HEK293 (cell line): ENCODE measurements around the gene ZRANB1.

Experiments used
- CTCF ChIA-PET: fragments of 350-600 bp; formaldehyde crosslinking; extraction: SDS; loops from one replicate; lab custom pipeline; 2021; ENCODE audit warnings: antibody characterized with exemption; lab: Yijun Ruan, JAX
- POLR2A ChIA-PET: fragments of 300-600 bp; formaldehyde crosslinking; extraction: SDS; loops from one replicate; lab custom pipeline; 2020; ENCODE audit warnings: antibody characterized with exemption, inconsistent platforms; lab: Yijun Ruan, JAX
- H3K27ac ChIP-seq: fragments of 200-500 bp; sonication (Bioruptor generic); 2 replicates; pipeline ENCODE4 v1.5.1; 2014; ENCODE audit warnings: low read depth, low read length, control low read depth, inconsistent platforms; ENCODE audit errors: extremely low read depth
- H3K36me3 ChIP-seq, 2 experiments: fragments of 200-500 bp in 1 of 2; sonication (Bioruptor generic) in 1 of 2; 1 replicate in 1 of 2; 2 replicates in 1 of 2; pipeline ENCODE4 v1.5.1; 2014 to 2017; ENCODE audit warnings: inconsistent platforms in 2 of 2, low read length in 2 of 2; ENCODE audit not compliant: control insufficient read depth in 2 of 2, insufficient read depth in 1 of 2
- H3K4me1 ChIP-seq: fragments of 200-500 bp; sonication (Bioruptor generic); 2 replicates; pipeline ENCODE4 v1.5.1; 2014; ENCODE audit warnings: mild to moderate bottlenecking, low read length, inconsistent platforms; ENCODE audit not compliant: control insufficient read depth, insufficient read depth
- H3K4me3 ChIP-seq: 2 replicates; pipeline ENCODE4 v1.5.1; 2011; ENCODE audit warnings: low read depth, mild to moderate bottlenecking, control low read depth, low read length, moderate library complexity
- H3K9me3 ChIP-seq: fragments of 200-500 bp; sonication (Bioruptor generic); 2 replicates; pipeline ENCODE4 v1.5.1; 2014; ENCODE audit warnings: low read depth, low read length, inconsistent platforms; ENCODE audit not compliant: control insufficient read depth, insufficient read depth
- WT1 ChIP-seq: fragments of 450-650 bp; formaldehyde crosslinking; IDR thresholded peaks from 2 replicates; pipeline ENCODE4 v1.5.1; 2016; ENCODE audit warnings: missing biosample characterization, missing genetic modification characterization
- ZNF132 ChIP-seq: fragments of 450-650 bp; formaldehyde crosslinking; IDR thresholded peaks from 2 replicates; pipeline ENCODE4 v1.5.1; 2017; ENCODE audit warnings: missing biosample characterization, missing genetic modification characterization, borderline replicate concordance
- ZNF146 ChIP-seq: fragments of 450-650 bp; formaldehyde crosslinking; IDR thresholded peaks from 2 replicates; pipeline ENCODE4 v1.5.1; 2016; ENCODE audit warnings: missing biosample characterization, missing genetic modification characterization
- ZNF174 ChIP-seq: fragments of 450-650 bp; formaldehyde crosslinking; IDR thresholded peaks from 2 replicates; pipeline ENCODE4 v1.5.0; 2017; ENCODE audit warnings: missing biosample characterization, mild to moderate bottlenecking, missing genetic modification characterization
- ZNF239 ChIP-seq: fragments of 450-650 bp; formaldehyde crosslinking; IDR thresholded peaks from 2 replicates; pipeline ENCODE4 v1.5.1; 2016; ENCODE audit warnings: missing biosample characterization, missing genetic modification characterization
- ZNF350 ChIP-seq: fragments of 450-650 bp; formaldehyde crosslinking; IDR thresholded peaks from 2 replicates; pipeline ENCODE4 v1.5.0; 2017; ENCODE audit warnings: missing biosample characterization, mild to moderate bottlenecking, missing genetic modification characterization
- ZNF37A ChIP-seq: fragments of 450-650 bp; IDR thresholded peaks from 2 replicates; pipeline ENCODE4 v1.5.1; 2018; ENCODE audit warnings: missing biosample characterization, missing genetic modification characterization
- ZNF530 ChIP-seq: fragments of 450-650 bp; formaldehyde crosslinking; IDR thresholded peaks from 2 replicates; pipeline ENCODE4 v1.5.1; 2016; ENCODE audit warnings: low read depth, missing biosample characterization, missing genetic modification characterization
- ZNF560 ChIP-seq: fragments of 450-650 bp; formaldehyde crosslinking; IDR thresholded peaks from 2 replicates; pipeline ENCODE4 v1.5.1; 2017; ENCODE audit warnings: missing biosample characterization, missing genetic modification characterization, borderline replicate concordance
- ZNF600 ChIP-seq: fragments of 450-650 bp; formaldehyde crosslinking; IDR thresholded peaks from 2 replicates; pipeline ENCODE4 v1.5.1; 2016; ENCODE audit warnings: missing biosample characterization, missing genetic modification characterization
- ZNF621 ChIP-seq: fragments of 450-650 bp; formaldehyde crosslinking; IDR thresholded peaks from 2 replicates; pipeline ENCODE4 v1.5.1; 2017; ENCODE audit warnings: missing biosample characterization, missing genetic modification characterization
- ZNF654 ChIP-seq: fragments of 450-650 bp; formaldehyde crosslinking; IDR thresholded peaks from 2 replicates; pipeline ENCODE4 v1.5.1; 2016; ENCODE audit warnings: low read depth, missing biosample characterization, missing genetic modification characterization
- ZNF707 ChIP-seq: fragments of 450-650 bp; formaldehyde crosslinking; IDR thresholded peaks from 2 replicates; pipeline ENCODE4 v1.5.1; 2016; ENCODE audit warnings: missing biosample characterization, missing genetic modification characterization
- ZNF776 ChIP-seq: fragments of 450-650 bp; formaldehyde crosslinking; IDR thresholded peaks from 2 replicates; pipeline ENCODE4 v1.5.0; 2017; ENCODE audit warnings: missing biosample characterization, missing genetic modification characterization, borderline replicate concordance
- TF ChIP-seq, protein P1 (sequence below): fragments of 450-650 bp; formaldehyde crosslinking; IDR thresholded peaks from 2 replicates; pipeline ENCODE4 v1.5.1; 2016; ENCODE audit warnings: missing biosample characterization, missing genetic modification characterization
- TF ChIP-seq, protein P2 (sequence below): fragments of 450-650 bp; formaldehyde crosslinking; optimal IDR thresholded peaks from 2 replicates; pipeline ENCODE3; 2016; ENCODE audit warnings: missing biosample characterization, mild to moderate bottlenecking, missing genetic modification characterization
- TF ChIP-seq, protein P3 (sequence below): fragments of 450-650 bp; formaldehyde crosslinking; IDR thresholded peaks from 2 replicates; pipeline ENCODE4 v1.5.1; 2016; ENCODE audit warnings: missing biosample characterization, missing genetic modification characterization
- TF ChIP-seq, protein P4 (sequence below): fragments of 450-650 bp; formaldehyde crosslinking; IDR thresholded peaks from 2 replicates; pipeline ENCODE4 v1.5.1; 2016; ENCODE audit warnings: missing biosample characterization, missing genetic modification characterization
- TF ChIP-seq, protein P5 (sequence below): fragments of 450-650 bp; formaldehyde crosslinking; IDR thresholded peaks from 2 replicates; pipeline ENCODE4 v1.5.1; 2016; ENCODE audit warnings: missing biosample characterization, missing genetic modification characterization
- TF ChIP-seq, protein P6 (sequence below): fragments of 450-650 bp; formaldehyde crosslinking; IDR thresholded peaks from 2 replicates; pipeline ENCODE4 v1.5.1; 2017; ENCODE audit warnings: missing biosample characterization, missing genetic modification characterization

The ZRANB1 gene

DNA sequence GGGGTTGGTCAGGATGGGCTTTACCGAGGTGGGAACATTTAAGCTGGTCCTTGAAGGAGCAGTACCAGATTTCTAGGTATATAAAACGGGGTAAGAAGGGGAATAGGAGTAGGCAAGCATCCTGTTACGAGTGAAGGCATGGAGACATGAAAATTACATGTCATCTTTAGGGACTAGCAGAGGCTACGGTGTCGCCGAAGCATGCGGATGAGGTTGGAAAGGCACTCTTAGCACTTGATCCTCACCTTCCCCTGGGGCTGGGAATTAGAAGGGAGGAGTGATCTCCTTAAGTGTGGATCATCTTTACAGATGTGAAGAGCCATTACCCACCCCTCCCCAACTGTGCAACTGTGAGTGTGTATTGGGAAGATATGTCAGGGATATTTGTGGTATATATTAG is 13.8 kb upstream of the ZRANB1 start:
- ChIA-PET CTCF (no interaction called here), POLR2A (no interaction called here)
- Histone ChIP-seq H3K27ac (no peak overlapping the region), H3K36me3 (peaks cover 0 to 4% of the 10 kb centered on the region in 2 experiments; a peak in 2 of 3 replicates), H3K4me3 (no peak overlapping the region), H3K4me1 (peaks cover 3% of the 10 kb centered on the region; the same call in 1 of the 2 replicates), H3K9me3 (no peaks in the 10 kb centered on the region)
- TF ChIP-seq WT1 (tag by site-specific recombination) = 0 out of 2 replicates have a peak, but pooled peaks have one; percentile 14
- TF ChIP-seq ZNF600 = 0 out of 2 replicates have a peak, but pooled peaks have one; percentile 18
- TF ChIP-seq ZNF560 (tag by site-specific recombination) = no peak

DNA sequence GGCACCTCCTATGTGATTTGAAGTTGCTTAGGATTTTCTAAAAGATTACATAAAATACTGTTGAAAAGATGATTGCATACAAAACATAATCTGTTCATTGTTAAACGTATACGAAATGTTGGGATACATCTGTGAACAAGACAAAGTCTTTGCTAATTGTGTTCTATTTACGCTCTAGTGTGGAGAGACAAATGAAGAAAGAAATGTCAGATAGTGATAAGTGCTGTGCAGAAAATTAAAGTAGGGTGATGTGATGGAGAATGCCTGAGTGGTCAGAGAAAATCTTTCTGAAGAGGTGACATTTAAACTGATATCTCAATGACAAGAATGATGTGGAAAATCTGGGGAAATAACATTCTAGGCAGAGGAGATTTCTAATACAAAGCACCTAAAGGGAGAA is 13.4 kb upstream of the ZRANB1 start:
- no peak overlapping the region for H3K4me3 ChIP-seq
- ChIA-PET POLR2A (no interaction called here), CTCF (no interaction called here)
- peaks cover 0 to 4% of the 10 kb centered on the region in 2 experiments; a peak in 2 of 3 replicates for H3K36me3 ChIP-seq
- TF ChIP-seq ZNF776 (tag by site-specific recombination) = no peak
- TF ChIP-seq ZNF37A (tag by site-specific recombination) = no peak
- no peak for TF ChIP-seq ZNF530 (tag by site-specific recombination)
- no peak for TF ChIP-seq ZNF132 (tag by site-specific recombination)
- TF ChIP-seq, protein P1, sequence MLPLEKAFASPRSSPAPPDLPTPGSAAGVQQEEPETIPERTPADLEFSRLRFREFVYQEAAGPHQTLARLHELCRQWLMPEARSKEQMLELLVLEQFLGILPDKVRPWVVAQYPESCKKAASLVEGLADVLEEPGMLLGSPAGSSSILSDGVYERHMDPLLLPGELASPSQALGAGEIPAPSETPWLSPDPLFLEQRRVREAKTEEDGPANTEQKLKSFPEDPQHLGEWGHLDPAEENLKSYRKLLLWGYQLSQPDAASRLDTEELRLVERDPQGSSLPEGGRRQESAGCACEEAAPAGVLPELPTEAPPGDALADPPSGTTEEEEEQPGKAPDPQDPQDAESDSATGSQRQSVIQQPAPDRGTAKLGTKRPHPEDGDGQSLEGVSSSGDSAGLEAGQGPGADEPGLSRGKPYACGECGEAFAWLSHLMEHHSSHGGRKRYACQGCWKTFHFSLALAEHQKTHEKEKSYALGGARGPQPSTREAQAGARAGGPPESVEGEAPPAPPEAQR (tag by site-specific recombination) = no peak
- TF ChIP-seq ZNF654 (tag by site-specific recombination) = no peak
- TF ChIP-seq, protein P2, sequence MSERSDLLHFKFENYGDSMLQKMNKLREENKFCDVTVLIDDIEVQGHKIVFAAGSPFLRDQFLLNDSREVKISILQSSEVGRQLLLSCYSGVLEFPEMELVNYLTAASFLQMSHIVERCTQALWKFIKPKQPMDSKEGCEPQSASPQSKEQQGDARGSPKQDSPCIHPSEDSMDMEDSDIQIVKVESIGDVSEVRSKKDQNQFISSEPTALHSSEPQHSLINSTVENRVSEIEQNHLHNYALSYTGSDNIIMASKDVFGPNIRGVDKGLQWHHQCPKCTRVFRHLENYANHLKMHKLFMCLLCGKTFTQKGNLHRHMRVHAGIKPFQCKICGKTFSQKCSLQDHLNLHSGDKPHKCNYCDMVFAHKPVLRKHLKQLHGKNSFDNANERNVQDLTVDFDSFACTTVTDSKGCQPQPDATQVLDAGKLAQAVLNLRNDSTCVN = no peak
- TF ChIP-seq, protein P3, sequence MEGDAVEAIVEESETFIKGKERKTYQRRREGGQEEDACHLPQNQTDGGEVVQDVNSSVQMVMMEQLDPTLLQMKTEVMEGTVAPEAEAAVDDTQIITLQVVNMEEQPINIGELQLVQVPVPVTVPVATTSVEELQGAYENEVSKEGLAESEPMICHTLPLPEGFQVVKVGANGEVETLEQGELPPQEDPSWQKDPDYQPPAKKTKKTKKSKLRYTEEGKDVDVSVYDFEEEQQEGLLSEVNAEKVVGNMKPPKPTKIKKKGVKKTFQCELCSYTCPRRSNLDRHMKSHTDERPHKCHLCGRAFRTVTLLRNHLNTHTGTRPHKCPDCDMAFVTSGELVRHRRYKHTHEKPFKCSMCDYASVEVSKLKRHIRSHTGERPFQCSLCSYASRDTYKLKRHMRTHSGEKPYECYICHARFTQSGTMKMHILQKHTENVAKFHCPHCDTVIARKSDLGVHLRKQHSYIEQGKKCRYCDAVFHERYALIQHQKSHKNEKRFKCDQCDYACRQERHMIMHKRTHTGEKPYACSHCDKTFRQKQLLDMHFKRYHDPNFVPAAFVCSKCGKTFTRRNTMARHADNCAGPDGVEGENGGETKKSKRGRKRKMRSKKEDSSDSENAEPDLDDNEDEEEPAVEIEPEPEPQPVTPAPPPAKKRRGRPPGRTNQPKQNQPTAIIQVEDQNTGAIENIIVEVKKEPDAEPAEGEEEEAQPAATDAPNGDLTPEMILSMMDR (tag by site-specific recombination) = no peak
- TF ChIP-seq, protein P4, sequence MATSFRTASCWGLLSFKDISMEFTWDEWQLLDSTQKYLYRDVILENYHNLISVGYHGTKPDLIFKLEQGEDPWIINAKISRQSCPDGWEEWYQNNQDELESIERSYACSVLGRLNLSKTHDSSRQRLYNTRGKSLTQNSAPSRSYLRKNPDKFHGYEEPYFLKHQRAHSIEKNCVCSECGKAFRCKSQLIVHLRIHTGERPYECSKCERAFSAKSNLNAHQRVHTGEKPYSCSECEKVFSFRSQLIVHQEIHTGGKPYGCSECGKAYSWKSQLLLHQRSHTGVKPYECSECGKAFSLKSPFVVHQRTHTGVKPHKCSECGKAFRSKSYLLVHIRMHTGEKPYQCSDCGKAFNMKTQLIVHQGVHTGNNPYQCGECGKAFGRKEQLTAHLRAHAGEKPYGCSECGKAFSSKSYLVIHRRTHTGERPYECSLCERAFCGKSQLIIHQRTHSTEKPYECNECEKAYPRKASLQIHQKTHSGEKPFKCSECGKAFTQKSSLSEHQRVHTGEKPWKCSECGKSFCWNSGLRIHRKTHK = no peak
- TF ChIP-seq ZNF707 (tag by site-specific recombination) = no peak
- TF ChIP-seq ZNF146 (tag by site-specific recombination) = no peak
- TF ChIP-seq ZNF239 (tag by site-specific recombination) = no peak
- no peak for TF ChIP-seq ZNF350
- TF ChIP-seq ZNF174 (tag by site-specific recombination) = no peak
- no peak for TF ChIP-seq ZNF621 (tag by site-specific recombination)
- TF ChIP-seq, protein P5, sequence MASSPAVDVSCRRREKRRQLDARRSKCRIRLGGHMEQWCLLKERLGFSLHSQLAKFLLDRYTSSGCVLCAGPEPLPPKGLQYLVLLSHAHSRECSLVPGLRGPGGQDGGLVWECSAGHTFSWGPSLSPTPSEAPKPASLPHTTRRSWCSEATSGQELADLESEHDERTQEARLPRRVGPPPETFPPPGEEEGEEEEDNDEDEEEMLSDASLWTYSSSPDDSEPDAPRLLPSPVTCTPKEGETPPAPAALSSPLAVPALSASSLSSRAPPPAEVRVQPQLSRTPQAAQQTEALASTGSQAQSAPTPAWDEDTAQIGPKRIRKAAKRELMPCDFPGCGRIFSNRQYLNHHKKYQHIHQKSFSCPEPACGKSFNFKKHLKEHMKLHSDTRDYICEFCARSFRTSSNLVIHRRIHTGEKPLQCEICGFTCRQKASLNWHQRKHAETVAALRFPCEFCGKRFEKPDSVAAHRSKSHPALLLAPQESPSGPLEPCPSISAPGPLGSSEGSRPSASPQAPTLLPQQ (tag by site-specific recombination) = no peak
- TF ChIP-seq, protein P6, sequence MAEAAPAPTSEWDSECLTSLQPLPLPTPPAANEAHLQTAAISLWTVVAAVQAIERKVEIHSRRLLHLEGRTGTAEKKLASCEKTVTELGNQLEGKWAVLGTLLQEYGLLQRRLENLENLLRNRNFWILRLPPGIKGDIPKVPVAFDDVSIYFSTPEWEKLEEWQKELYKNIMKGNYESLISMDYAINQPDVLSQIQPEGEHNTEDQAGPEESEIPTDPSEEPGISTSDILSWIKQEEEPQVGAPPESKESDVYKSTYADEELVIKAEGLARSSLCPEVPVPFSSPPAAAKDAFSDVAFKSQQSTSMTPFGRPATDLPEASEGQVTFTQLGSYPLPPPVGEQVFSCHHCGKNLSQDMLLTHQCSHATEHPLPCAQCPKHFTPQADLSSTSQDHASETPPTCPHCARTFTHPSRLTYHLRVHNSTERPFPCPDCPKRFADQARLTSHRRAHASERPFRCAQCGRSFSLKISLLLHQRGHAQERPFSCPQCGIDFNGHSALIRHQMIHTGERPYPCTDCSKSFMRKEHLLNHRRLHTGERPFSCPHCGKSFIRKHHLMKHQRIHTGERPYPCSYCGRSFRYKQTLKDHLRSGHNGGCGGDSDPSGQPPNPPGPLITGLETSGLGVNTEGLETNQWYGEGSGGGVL = no peak
- H3K9me3 ChIP-seq = no peaks in the 10 kb centered on the region
- peaks cover 3% of the 10 kb centered on the region; the same call in 1 of the 2 replicates for H3K4me1 ChIP-seq
- H3K27ac ChIP-seq = no peak overlapping the region
